Measurements from ENCODE around the gene OR11G2.
"Not testable (repeated sequence)": the region's sequence is repeated elsewhere in the genome, so short reads cannot be mapped to it uniquely, and the experiment has no call there.

OR11G2 gene

GRCh38 chr14:20223410-20223809 lies 32.7 kb downstream of the OR11G2 start, which contains the start of gene OR11H6:
OR11H6 (plus strand) TSS chr14:20223710; CDS start chr14:20223710, 0 bp downstream.
- DNase-seq (ENCODE audit: low read depth in 2 of 2): no peak

GRCh38 chr14:20228681-20229080 lies 38.0 kb downstream of the OR11G2 start, which contains the start of gene OR11H7:
OR11H7 (plus strand) TSS chr14:20228981.
- DNase-seq (ENCODE audit: low read depth in 2 of 2): no peak

GRCh38 chr14:20235415-20235814 lies 44.7 kb downstream of the OR11G2 start:
- not testable (repeated sequence) for DNase-seq (ENCODE audit: low read depth in 2 of 2)

GRCh38 chr14:20247646-20248246 lies 57.0 kb downstream of the OR11G2 start:
- no peak for DNase-seq (ENCODE audit: low read depth in 2 of 2)

All from stimulated activated CD4-positive, alpha-beta T cell treated with anti-CD3 and anti-CD28 coated beads, Interleukin-1b, Interleukin-23, amount 100 ng/mL, for 4 hours (primary cell).